ENCODE results near the gene KRTAP5-10.

The KRTAP5-10 gene

GRCh38 chr11:71545405-71545966 is 19.9 kb upstream of the KRTAP5-10 start:
- H3K4me2 ChIP-seq (ENCODE audit: low read depth, low read length) = no peak overlapping the region
- no peaks in the 10 kb centered on the region for H3K4me1 ChIP-seq (ENCODE audit: low read length)
- H3K4me3 ChIP-seq (ENCODE audit: low read length) = no peak overlapping the region
- H4K20me1 ChIP-seq (ENCODE audit: insufficient read depth, low read length) = no peaks in the 10 kb centered on the region
- H3K9ac ChIP-seq (ENCODE audit: low read length) = no peak overlapping the region
- H3K79me2 ChIP-seq (ENCODE audit: low read length) = no peaks in the 10 kb centered on the region
- H3F3A ChIP-seq (ENCODE audit: insufficient read depth, low read length) = no peaks in the 10 kb centered on the region
- H2AFZ ChIP-seq (ENCODE audit: low read length) = no peak overlapping the region
- no peaks in the 10 kb centered on the region for H3K9me3 ChIP-seq (replicated peaks; ENCODE audit: insufficient read depth, low read length)
- TF ChIP-seq EZH2 (optimal IDR thresholded peaks at IDR 0.05; ENCODE audit: low read depth, low read length) (no peak), CTCF (IDR thresholded peaks at IDR 0.05; ENCODE audit: low read length) (no peak), EZH2phosphoT487 (IDR thresholded peaks at IDR 0.05; ENCODE audit: low read length) (no peak)
- DNase-seq = no peak
- no peaks in the 10 kb centered on the region for H3K9me2 ChIP-seq (replicated peaks; ENCODE audit: insufficient read depth, low read length)
- no peak overlapping the region for H3K27ac ChIP-seq (ENCODE audit: low read length)
- peaks cover 89% of the 10 kb centered on the region for H3K27me3 ChIP-seq (replicated peaks; ENCODE audit: insufficient read depth, low read length)
- H3K36me3 ChIP-seq (replicated peaks; ENCODE audit: insufficient read depth, low read length) = no peaks in the 10 kb centered on the region

- Histone ChIP-seq H3K9me2 (replicated peaks; ENCODE audit: insufficient read depth, low read length) (no peaks in the 10 kb centered on the region), H3K9me3 (replicated peaks; ENCODE audit: insufficient read depth, low read length) (no peaks in the 10 kb centered on the region), H3F3A (ENCODE audit: insufficient read depth, low read length) (no peaks in the 10 kb centered on the region), H2AFZ (ENCODE audit: low read length) (no peak within 1 kb of the TSS), H3K4me3 (ENCODE audit: low read length) (no peak within 1 kb of the TSS), H3K79me2 (ENCODE audit: low read length) (no peaks in the 10 kb centered on the region), H3K4me2 (ENCODE audit: low read depth, low read length) (no peak within 1 kb of the TSS), H3K27ac (ENCODE audit: low read length) (no peak within 1 kb of the TSS), H3K27me3 (replicated peaks; ENCODE audit: insufficient read depth, low read length) (peaks cover 85% of the 10 kb centered on the region), H4K20me1 (ENCODE audit: insufficient read depth, low read length) (no peaks in the 10 kb centered on the region), H3K36me3 (replicated peaks; ENCODE audit: insufficient read depth, low read length) (no peaks in the 10 kb centered on the region), H3K4me1 (ENCODE audit: low read length) (no peaks in the 10 kb centered on the region), H3K9ac (ENCODE audit: low read length) (no peak within 1 kb of the TSS)
- no peak for TF ChIP-seq CTCF (IDR thresholded peaks at IDR 0.05; ENCODE audit: low read length)
- no peak for TF ChIP-seq EZH2phosphoT487 (IDR thresholded peaks at IDR 0.05; ENCODE audit: low read length)
- no peak for TF ChIP-seq EZH2 (optimal IDR thresholded peaks at IDR 0.05; ENCODE audit: low read depth, low read length)
- no peak for DNase-seq
Observed at GRCh38 chr11:71548120-71548519, 17.2 kb upstream of the KRTAP5-10 start, which contains the start of gene KRTAP5-9. Gene KRTAP5-9 (plus strand): TSS chr11:71548420. CDS start chr11:71548658, 238 bp downstream.

- Histone ChIP-seq H3K4me3 (ENCODE audit: low read length) (no peak overlapping the region), H3K27me3 (replicated peaks; ENCODE audit: insufficient read depth, low read length) (peaks cover 79% of the 10 kb centered on the region), H3K9me3 (replicated peaks; ENCODE audit: insufficient read depth, low read length) (no peaks in the 10 kb centered on the region), H3K4me1 (ENCODE audit: low read length) (no peaks in the 10 kb centered on the region), H2AFZ (ENCODE audit: low read length) (no peak overlapping the region), H4K20me1 (ENCODE audit: insufficient read depth, low read length) (no peaks in the 10 kb centered on the region), H3K9me2 (replicated peaks; ENCODE audit: insufficient read depth, low read length) (no peaks in the 10 kb centered on the region), H3K79me2 (ENCODE audit: low read length) (no peaks in the 10 kb centered on the region), H3K27ac (ENCODE audit: low read length) (no peak overlapping the region), H3K4me2 (ENCODE audit: low read depth, low read length) (no peak overlapping the region), H3K9ac (ENCODE audit: low read length) (no peak overlapping the region), H3K36me3 (replicated peaks; ENCODE audit: insufficient read depth, low read length) (no peaks in the 10 kb centered on the region), H3F3A (ENCODE audit: insufficient read depth, low read length) (no peaks in the 10 kb centered on the region)
- DNase-seq = no peak
- TF ChIP-seq CTCF (IDR thresholded peaks at IDR 0.05; ENCODE audit: low read length) (no peak), EZH2phosphoT487 (IDR thresholded peaks at IDR 0.05; ENCODE audit: low read length) (no peak), EZH2 (optimal IDR thresholded peaks at IDR 0.05; ENCODE audit: low read depth, low read length) (no peak)
Observed at GRCh38 chr11:71548716-71549151, 16.6 kb upstream of the KRTAP5-10 start.

Data from MM.1S (cell line).